22Rv1 (cell line): ENCODE results near the gene TEFM.

Experiments
- CTCF ChIP-seq: fragments of 450-650 bp; IDR thresholded peaks from 2 replicates; pipeline ENCODE4 v1.5.1; 2017; ENCODE audit warnings: mild to moderate bottlenecking
- ZFX ChIP-seq: fragments of 450-650 bp; IDR thresholded peaks from 2 replicates; pipeline ENCODE4 v1.6.1; 2017; ENCODE audit warnings: antibody characterized with exemption, borderline replicate concordance

GRCh38 chr17:30947796-30948195 is 41.8 kb upstream of the TEFM start:
- TF ChIP-seq CTCF (no peak), ZFX (no peak)
